OCI-LY1 (cell line): ENCODE data around the gene RET.

Source experiments
- H2AFZ ChIP-seq: fragments of 200-600 bp; sonication (generic), shearing (Covaris generic); 2 replicates; pipeline ENCODE4 v1.6.0; 2014; ENCODE audit warnings: antibody characterized with exemption, mild to moderate bottlenecking, low read length
- H3F3A ChIP-seq: fragments of 200-600 bp; sonication (generic), shearing (Covaris generic); 2 replicates; pipeline ENCODE4 v1.6.0; 2014; ENCODE audit warnings: mild to moderate bottlenecking, antibody characterized with exemption, low read length, moderate library complexity; ENCODE audit not compliant: insufficient read depth
- H3K27ac ChIP-seq: fragments of 200-600 bp; sonication (generic); 2 replicates; pipeline ENCODE4 v1.5.1; 2014; ENCODE audit warnings: low read length, mixed run types, mild to moderate bottlenecking, low read depth; ENCODE audit not compliant: poor library complexity, severe bottlenecking
- H3K27me3 ChIP-seq: fragments of 200-600 bp; sonication (generic); 2 replicates; pipeline ENCODE4 v1.6.0; 2014; ENCODE audit warnings: antibody characterized with exemption, mild to moderate bottlenecking, low read length, moderate library complexity; ENCODE audit not compliant: insufficient read depth
- H3K36me3 ChIP-seq: fragments of 200-600 bp; sonication (generic); 2 replicates; pipeline ENCODE4 v1.6.1; 2014; ENCODE audit warnings: mild to moderate bottlenecking, antibody characterized with exemption, low read length, moderate library complexity, mixed read lengths; ENCODE audit not compliant: insufficient read depth
- H3K4me1 ChIP-seq: fragments of 200-600 bp; sonication (generic); 2 replicates; pipeline ENCODE4 v1.5.1; 2014; ENCODE audit warnings: mild to moderate bottlenecking, low read length, moderate library complexity; ENCODE audit not compliant: insufficient read depth, severe bottlenecking
- H3K4me2 ChIP-seq: fragments of 200-600 bp; sonication (generic), shearing (Covaris generic); 2 replicates; pipeline ENCODE4 v1.6.1; 2014; ENCODE audit warnings: low read length
- H3K4me3 ChIP-seq: fragments of 200-600 bp; sonication (generic); 2 replicates; pipeline ENCODE4 v1.5.1; 2014; ENCODE audit warnings: low read length, low read depth, mild to moderate bottlenecking, mixed read lengths; ENCODE audit not compliant: poor library complexity, severe bottlenecking
- H3K79me2 ChIP-seq: fragments of 200-600 bp; shearing (Covaris generic); 2 replicates; pipeline ENCODE4 v1.6.1; 2016; ENCODE audit warnings: mixed run types, low read length, mixed read lengths; ENCODE audit not compliant: insufficient read depth
- H3K9ac ChIP-seq: fragments of 200-600 bp; sonication (generic), shearing (Covaris generic); 2 replicates; pipeline ENCODE4 v1.6.1; 2014; ENCODE audit warnings: mild to moderate bottlenecking, low read length, mixed read lengths
- H3K9me2 ChIP-seq: fragments of 200-600 bp; sonication (generic), shearing (Covaris generic); 2 replicates; pipeline ENCODE4 v1.6.1; 2014; ENCODE audit warnings: low read depth, mild to moderate bottlenecking, low read length, mixed read lengths
- H3K9me3 ChIP-seq: fragments of 200-600 bp; shearing (Covaris generic); 2 replicates; pipeline ENCODE4 v1.6.1; 2014; ENCODE audit warnings: low read length, mixed read lengths
- H4K20me1 ChIP-seq: fragments of 200-600 bp; sonication (generic), shearing (Covaris generic); 2 replicates; pipeline ENCODE4 v1.6.0; 2016; ENCODE audit warnings: mild to moderate bottlenecking, low read length; ENCODE audit not compliant: insufficient read depth
- EZH2 ChIP-seq: fragments of 200-600 bp; sonication (generic), shearing (Covaris generic); IDR thresholded peaks from 2 replicates; pipeline ENCODE4 v1.8.0; 2017; ENCODE audit warnings: borderline replicate concordance, mixed run types, mild to moderate bottlenecking, antibody characterized with exemption, low read length, moderate library complexity, mixed read lengths
- TF ChIP-seq, protein P1 (sequence below): fragments of 200-600 bp; sonication (generic), shearing (Covaris generic); IDR thresholded peaks from 2 replicates; pipeline ENCODE4 v1.5.1; 2017; ENCODE audit warnings: mild to moderate bottlenecking, antibody characterized with exemption, low read length, moderate library complexity, mixed read lengths

Gene RET

DNA sequence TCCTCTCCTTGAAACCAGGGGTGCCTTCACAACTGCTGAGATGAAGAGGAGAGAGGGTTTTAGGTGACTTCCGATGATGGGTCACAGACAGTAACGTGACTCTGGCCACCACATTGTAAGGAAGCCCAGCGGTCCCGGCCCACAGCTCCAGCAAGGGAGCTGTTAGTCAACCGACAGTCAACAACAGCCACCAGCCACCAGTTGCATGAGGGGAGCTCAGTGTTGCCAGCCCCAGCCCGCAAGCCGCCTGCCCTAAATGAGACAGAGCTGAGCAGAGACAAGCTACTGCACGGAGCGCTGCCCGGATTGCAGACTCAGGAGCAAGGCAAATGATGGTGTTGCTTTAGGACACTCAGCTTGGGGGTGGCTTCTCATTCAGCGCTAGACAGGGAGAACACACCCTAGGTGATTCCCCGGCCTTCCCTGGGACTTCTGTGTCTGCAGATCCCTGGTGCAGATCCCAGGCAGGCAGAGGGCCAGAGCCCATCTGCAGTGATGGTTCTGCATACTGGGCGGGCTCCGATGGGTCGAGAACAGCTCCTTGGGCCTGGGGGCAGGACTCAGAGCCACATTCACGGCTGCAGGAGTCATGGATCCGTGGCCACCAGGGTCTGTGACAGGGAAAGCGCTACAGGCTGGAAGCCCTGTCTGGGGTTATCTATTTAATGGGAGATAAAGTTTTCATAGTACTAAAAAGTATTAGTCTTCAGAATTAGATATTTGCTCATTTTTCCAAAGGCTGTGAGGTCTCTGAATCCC, 14.3 kb upstream of the RET start:
- TF ChIP-seq, protein P1, sequence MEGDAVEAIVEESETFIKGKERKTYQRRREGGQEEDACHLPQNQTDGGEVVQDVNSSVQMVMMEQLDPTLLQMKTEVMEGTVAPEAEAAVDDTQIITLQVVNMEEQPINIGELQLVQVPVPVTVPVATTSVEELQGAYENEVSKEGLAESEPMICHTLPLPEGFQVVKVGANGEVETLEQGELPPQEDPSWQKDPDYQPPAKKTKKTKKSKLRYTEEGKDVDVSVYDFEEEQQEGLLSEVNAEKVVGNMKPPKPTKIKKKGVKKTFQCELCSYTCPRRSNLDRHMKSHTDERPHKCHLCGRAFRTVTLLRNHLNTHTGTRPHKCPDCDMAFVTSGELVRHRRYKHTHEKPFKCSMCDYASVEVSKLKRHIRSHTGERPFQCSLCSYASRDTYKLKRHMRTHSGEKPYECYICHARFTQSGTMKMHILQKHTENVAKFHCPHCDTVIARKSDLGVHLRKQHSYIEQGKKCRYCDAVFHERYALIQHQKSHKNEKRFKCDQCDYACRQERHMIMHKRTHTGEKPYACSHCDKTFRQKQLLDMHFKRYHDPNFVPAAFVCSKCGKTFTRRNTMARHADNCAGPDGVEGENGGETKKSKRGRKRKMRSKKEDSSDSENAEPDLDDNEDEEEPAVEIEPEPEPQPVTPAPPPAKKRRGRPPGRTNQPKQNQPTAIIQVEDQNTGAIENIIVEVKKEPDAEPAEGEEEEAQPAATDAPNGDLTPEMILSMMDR = no peak
- TF ChIP-seq EZH2 = no peak
- no peaks in the 10 kb centered on the region for H3K9me2 ChIP-seq
- no peak overlapping the region for H2AFZ ChIP-seq
- H3F3A ChIP-seq = no peaks in the 10 kb centered on the region
- H3K9ac ChIP-seq = no peak overlapping the region
- no peaks in the 10 kb centered on the region for H4K20me1 ChIP-seq
- H3K79me2 ChIP-seq = no peaks in the 10 kb centered on the region
- H3K27me3 ChIP-seq = no peaks in the 10 kb centered on the region
- H3K9me3 ChIP-seq = no peaks in the 10 kb centered on the region
- no peaks in the 10 kb centered on the region for H3K36me3 ChIP-seq
- no peak overlapping the region for H3K4me3 ChIP-seq
- H3K27ac ChIP-seq = no peak overlapping the region
- no peak overlapping the region for H3K4me2 ChIP-seq
- H3K4me1 ChIP-seq = no peaks in the 10 kb centered on the region

DNA sequence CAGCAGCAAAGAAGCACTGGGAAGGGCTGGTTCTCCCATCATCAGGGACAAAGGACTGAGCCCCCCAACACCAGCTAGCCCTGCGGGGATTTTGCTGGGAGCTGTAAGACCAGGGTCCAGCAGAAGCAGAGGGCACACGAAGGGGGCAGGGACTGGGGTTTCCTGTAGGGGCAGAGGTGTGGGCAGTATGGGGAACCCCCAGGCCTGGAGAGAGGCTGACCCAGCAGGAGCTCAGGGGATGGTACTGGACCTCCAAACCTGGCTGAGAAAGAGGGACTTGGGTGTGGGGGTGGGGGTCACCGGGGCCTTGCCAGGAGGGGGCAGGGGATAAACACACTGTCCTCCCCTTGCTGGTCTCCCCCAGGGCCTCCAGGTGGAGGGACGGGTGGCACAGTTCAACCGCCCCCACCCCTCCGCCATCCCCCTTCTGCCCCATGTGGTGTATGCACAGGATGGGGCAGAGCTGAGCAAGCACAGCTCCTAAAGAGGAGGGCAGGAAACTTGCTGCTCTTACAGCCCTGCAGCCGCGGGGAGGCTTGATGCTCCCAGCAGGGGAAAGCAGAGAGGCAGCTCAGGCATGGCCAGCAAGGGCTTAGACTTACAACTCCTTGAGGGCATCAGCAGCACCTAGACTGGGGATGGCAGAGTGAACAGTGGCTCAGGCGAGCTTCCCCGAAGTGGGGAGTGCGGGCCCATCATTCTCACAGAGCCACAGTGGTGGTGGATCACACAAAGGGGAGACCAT, 12.4 kb upstream of the RET start:
- H3K36me3 ChIP-seq = no peaks in the 10 kb centered on the region
- H3K9me2 ChIP-seq = no peaks in the 10 kb centered on the region
- H3K4me3 ChIP-seq = no peak overlapping the region
- no peaks in the 10 kb centered on the region for H3K27me3 ChIP-seq
- H3K27ac ChIP-seq = no peak overlapping the region
- H4K20me1 ChIP-seq = no peaks in the 10 kb centered on the region
- TF ChIP-seq, protein P1 = no peak
- TF ChIP-seq EZH2 = no peak
- no peaks in the 10 kb centered on the region for H3K9me3 ChIP-seq
- no peak overlapping the region for H2AFZ ChIP-seq
- H3K9ac ChIP-seq = no peak overlapping the region
- H3F3A ChIP-seq = no peaks in the 10 kb centered on the region
- no peak overlapping the region for H3K4me2 ChIP-seq
- H3K79me2 ChIP-seq = no peaks in the 10 kb centered on the region
- H3K4me1 ChIP-seq = no peaks in the 10 kb centered on the region

DNA sequence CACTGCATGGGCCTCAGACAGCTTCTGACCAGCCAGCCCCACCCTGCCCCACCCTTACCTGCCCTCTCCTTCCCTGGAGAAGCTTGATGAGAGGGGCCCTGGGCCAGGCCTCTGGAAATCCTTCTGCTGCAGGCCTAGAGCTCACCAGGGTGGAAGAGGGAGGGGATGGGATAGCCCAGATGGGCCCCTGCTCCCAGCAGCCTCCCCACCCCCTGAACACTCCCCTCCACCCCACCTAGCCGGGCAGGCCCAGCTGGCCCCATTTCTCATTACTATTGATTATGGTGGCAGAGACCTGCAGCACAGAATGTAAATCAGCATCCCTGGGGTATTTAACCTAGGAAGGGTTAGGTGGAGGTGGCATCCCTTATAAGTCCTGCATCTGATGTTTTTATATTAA, 11.6 kb upstream of the RET start:
- Histone ChIP-seq H2AFZ (no peak overlapping the region), H3K4me3 (no peak overlapping the region), H3K27me3 (no peaks in the 10 kb centered on the region), H3F3A (no peaks in the 10 kb centered on the region), H4K20me1 (no peaks in the 10 kb centered on the region), H3K27ac (no peak overlapping the region), H3K79me2 (no peaks in the 10 kb centered on the region), H3K9ac (no peak overlapping the region), H3K36me3 (no peaks in the 10 kb centered on the region), H3K9me3 (no peaks in the 10 kb centered on the region), H3K4me1 (no peaks in the 10 kb centered on the region), H3K9me2 (no peaks in the 10 kb centered on the region), H3K4me2 (no peak overlapping the region)
- TF ChIP-seq, protein P1 = no peak
- no peak for TF ChIP-seq EZH2
